Fibroblast of lung (primary cell): ENCODE data around the gene BUD13. TPM values are rescaled to one million over a fixed set of nuclear protein-coding genes. Genes with fewer than 3 reads are reported as not detected.

ENCODE experiments used
- DNase-seq, 2 donors: peaks; one replicate each; pipeline versions ENCODE4 v3.0.0 to v3.0.0-alpha.2; 2010; ENCODE audit warnings: low read depth in 2 of 2
- H2AFZ ChIP-seq: 2 replicates; pipeline ENCODE4 v1.5.1; 2012; ENCODE audit warnings: low read length, control low read depth, inconsistent platforms
- H3K27ac ChIP-seq: 2 replicates; pipeline ENCODE4 v1.5.1; 2011; ENCODE audit warnings: low read length, control low read depth; ENCODE audit not compliant: insufficient read depth
- H3K27me3 ChIP-seq: 2 replicates; pipeline ENCODE4 v1.5.1; 2011; ENCODE audit warnings: mild to moderate bottlenecking, low read length; ENCODE audit not compliant: control insufficient read depth, insufficient read depth
- H3K36me3 ChIP-seq: 2 replicates; pipeline ENCODE4 v1.5.1; 2011; ENCODE audit warnings: low read length; ENCODE audit not compliant: control insufficient read depth, insufficient read depth
- H3K4me1 ChIP-seq: 2 replicates; pipeline ENCODE4 v1.5.1; 2011; ENCODE audit warnings: low read length; ENCODE audit not compliant: control insufficient read depth, insufficient read depth; ENCODE audit errors: extremely low read depth
- H3K4me2 ChIP-seq: 2 replicates; pipeline ENCODE4 v1.5.1; 2011; ENCODE audit warnings: low read length, control low read depth; ENCODE audit not compliant: insufficient read depth; ENCODE audit errors: extremely low read depth
- H3K4me3 ChIP-seq, 4 experiments: fragments of 200-600 bp in 1 of 4; sonication (generic) in 1 of 4; replicated peaks in 1 of 4; 2 replicates each; pipeline ENCODE4 v1.5.1; 2011 to 2016; ENCODE audit warnings: low read length in 4 of 4, low read depth in 3 of 4, mild to moderate bottlenecking in 3 of 4, control low read depth in 2 of 4, inconsistent platforms in 1 of 4, mixed read lengths in 1 of 4; ENCODE audit not compliant: insufficient read depth in 1 of 4; ENCODE audit errors: control extremely low read depth in 1 of 4
- H3K79me2 ChIP-seq: 2 replicates; pipeline ENCODE4 v1.5.1; 2012; ENCODE audit warnings: mild to moderate bottlenecking, low read length, inconsistent platforms; ENCODE audit not compliant: control insufficient read depth, insufficient read depth
- H3K9ac ChIP-seq: 2 replicates; pipeline ENCODE4 v1.5.1; 2011; ENCODE audit warnings: mild to moderate bottlenecking, low read length, control low read depth; ENCODE audit not compliant: insufficient read depth
- H3K9me3 ChIP-seq: 2 replicates; pipeline ENCODE4 v1.5.1; 2012; ENCODE audit warnings: low read depth, low read length; ENCODE audit not compliant: control insufficient read depth, insufficient read depth
- H4K20me1 ChIP-seq: 2 replicates; pipeline ENCODE4 v1.5.1; 2011; ENCODE audit warnings: low read length; ENCODE audit not compliant: control insufficient read depth, insufficient read depth; ENCODE audit errors: extremely low read depth
- EZH2 ChIP-seq: IDR thresholded peaks from 2 replicates; pipeline ENCODE4 v1.5.1; 2012; ENCODE audit warnings: low read length, control low read depth, mild to moderate bottlenecking; ENCODE audit errors: missing control alignments
- polyA plus RNA-seq, 2 donors: library from polyadenylated mRNA; depleted of rRNA in 1 of 2; stranded (reverse) in 1 of 2; unstranded in 1 of 2; fragments of >200 nt; gene quantifications; 2 replicates each; pipeline ENCODE4 v1.2.1, GENCODE V29; 2011 to 2012; ENCODE audit warnings: missing spikeins in 1 of 2
- total RNA-seq: library from RNA; depleted of rRNA; stranded (reverse); fragments of >200 nt; gene quantifications from 2 replicates; pipeline ENCODE4 v1.2.1, GENCODE V29; 2014
- TF ChIP-seq, protein P1 (sequence below), 2 donors: IDR thresholded peaks in 1 of 2; conservative IDR thresholded peaks in 1 of 2; 1 replicate in 1 of 2; 2 replicates in 1 of 2; pipeline ENCODE4 v1.5.1; 2011 to 2012; ENCODE audit warnings: low read length in 2 of 2, control low read depth in 1 of 2, inconsistent platforms in 1 of 2, low read depth in 1 of 2, mild to moderate bottlenecking in 1 of 2

The BUD13 gene
- total and polyA plus RNA-seq, 2 donors (not counting 1 experiment from before 2014, with no cell fraction given): 12.7 to 13.0 TPM

GRCh38 chr11:116774661-116775060, 1.9 kb upstream of the BUD13 start:
- Histone ChIP-seq H3K36me3 (peaks cover 6% of the 10 kb centered on the region), H3K27me3 (no peaks in the 10 kb centered on the region), H4K20me1 (no peaks in the 10 kb centered on the region), H3K4me2 (no peak overlapping the region), H2AFZ (no peak overlapping the region), H3K9ac (no peak overlapping the region), H3K4me1 (peaks cover 7% of the 10 kb centered on the region), H3K4me3 (no peak overlapping the region), H3K79me2 (peaks cover 21% of the 10 kb centered on the region), H3K27ac (no peak overlapping the region), H3K9me3 (no peaks in the 10 kb centered on the region)
- no peak for TF ChIP-seq EZH2
- TF ChIP-seq, protein P1, sequence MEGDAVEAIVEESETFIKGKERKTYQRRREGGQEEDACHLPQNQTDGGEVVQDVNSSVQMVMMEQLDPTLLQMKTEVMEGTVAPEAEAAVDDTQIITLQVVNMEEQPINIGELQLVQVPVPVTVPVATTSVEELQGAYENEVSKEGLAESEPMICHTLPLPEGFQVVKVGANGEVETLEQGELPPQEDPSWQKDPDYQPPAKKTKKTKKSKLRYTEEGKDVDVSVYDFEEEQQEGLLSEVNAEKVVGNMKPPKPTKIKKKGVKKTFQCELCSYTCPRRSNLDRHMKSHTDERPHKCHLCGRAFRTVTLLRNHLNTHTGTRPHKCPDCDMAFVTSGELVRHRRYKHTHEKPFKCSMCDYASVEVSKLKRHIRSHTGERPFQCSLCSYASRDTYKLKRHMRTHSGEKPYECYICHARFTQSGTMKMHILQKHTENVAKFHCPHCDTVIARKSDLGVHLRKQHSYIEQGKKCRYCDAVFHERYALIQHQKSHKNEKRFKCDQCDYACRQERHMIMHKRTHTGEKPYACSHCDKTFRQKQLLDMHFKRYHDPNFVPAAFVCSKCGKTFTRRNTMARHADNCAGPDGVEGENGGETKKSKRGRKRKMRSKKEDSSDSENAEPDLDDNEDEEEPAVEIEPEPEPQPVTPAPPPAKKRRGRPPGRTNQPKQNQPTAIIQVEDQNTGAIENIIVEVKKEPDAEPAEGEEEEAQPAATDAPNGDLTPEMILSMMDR (conservative IDR thresholded peaks at IDR 0.05 in 1 of 2, IDR thresholded peaks at IDR 0.05 in 1 of 2; ENCODE audit: low read depth in 1 of 2, low read length in 2 of 2): no peak
- DNase-seq: no peak

DNA sequence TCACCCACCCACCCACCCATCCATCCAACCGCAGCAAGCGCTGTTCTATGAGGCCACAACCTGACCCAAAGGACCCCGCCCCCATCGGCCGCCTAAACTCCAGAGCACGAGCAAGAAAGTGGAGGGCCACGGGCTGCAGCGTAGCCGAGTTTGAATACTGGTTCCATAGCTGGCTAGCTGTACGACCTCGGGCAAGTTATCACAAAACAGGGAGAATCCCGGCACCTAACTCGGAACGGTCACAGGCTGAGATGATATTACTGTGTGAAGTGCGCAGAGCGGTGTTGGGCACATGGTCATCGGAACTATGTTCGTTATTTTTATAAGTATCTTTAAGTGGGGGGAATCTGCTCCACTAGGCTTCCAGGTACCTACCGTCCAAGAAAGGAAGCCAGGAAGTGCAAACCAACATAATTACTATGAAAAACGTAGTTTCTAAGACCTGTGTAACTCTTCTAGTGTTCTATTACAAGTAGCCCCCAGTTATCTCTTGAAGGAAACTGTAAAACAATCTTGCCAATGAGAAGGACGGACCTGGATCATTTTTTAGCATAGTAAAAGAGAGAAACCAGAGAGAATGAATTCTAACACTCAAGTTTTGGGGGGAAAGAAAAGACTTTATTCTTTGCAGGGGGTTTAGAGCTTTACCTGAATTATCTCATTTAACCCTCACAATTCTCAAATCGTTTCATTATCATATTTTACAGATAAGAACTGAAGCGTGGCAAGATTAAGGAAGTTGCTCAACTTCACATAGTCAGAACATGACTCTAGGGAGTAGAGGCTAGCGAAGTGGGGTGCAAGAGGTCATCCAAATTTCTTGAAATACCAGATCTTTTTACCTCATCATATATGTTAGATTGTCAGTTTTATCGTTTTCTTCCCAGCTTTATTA, 663 bp upstream of the BUD13 start:
- Histone ChIP-seq H3K4me1 (peaks cover 7% of the 10 kb centered on the region), H3K9ac (peak overlapping the region; percentile 32), H3K9me3 (no peaks in the 10 kb centered on the region), H3K27ac (peak overlapping the region; percentile 51), H3K27me3 (no peaks in the 10 kb centered on the region), H3K36me3 (peaks cover 3% of the 10 kb centered on the region), H3K79me2 (peaks cover 21% of the 10 kb centered on the region), H4K20me1 (no peaks in the 10 kb centered on the region), H3K4me2 (peak overlapping the region; percentile 95), H2AFZ (peak overlapping the region; percentile 87), H3K4me3 (peak overlapping the region; percentile 93 to 99 (median 96))
- TF ChIP-seq EZH2: no peak
- TF ChIP-seq, protein P1 (conservative IDR thresholded peaks at IDR 0.05 in 1 of 2, IDR thresholded peaks at IDR 0.05 in 1 of 2; ENCODE audit: low read depth in 1 of 2, low read length in 2 of 2): no peak
- DNase-seq: peak; percentile 11 to 17

GRCh38 chr11:116771935-116772334, 852 bp downstream of the BUD13 start:
- Histone ChIP-seq H3K27me3 (no peaks in the 10 kb centered on the region), H3K27ac (peak overlapping the region; percentile 95)

More at GRCh38 chr11:116771935-116772334, 852 bp downstream of the BUD13 start:
- DNase-seq: peak in 1 of 2 donors; percentile 12
- Histone ChIP-seq H3K36me3 (peaks cover 3% of the 10 kb centered on the region), H3K4me2 (peak overlapping the region; percentile 96), H3K9ac (peak overlapping the region; percentile 92), H3K4me3 (peak overlapping the region; percentile 93 to 99 (median 96)), H3K9me3 (no peaks in the 10 kb centered on the region), H3K4me1 (peaks cover 7% of the 10 kb centered on the region), H3K79me2 (peaks cover 23% of the 10 kb centered on the region), H2AFZ (no peak overlapping the region), H4K20me1 (no peaks in the 10 kb centered on the region)
- TF ChIP-seq, protein P1 (conservative IDR thresholded peaks at IDR 0.05 in 1 of 2, IDR thresholded peaks at IDR 0.05 in 1 of 2; ENCODE audit: low read depth in 1 of 2, low read length in 2 of 2): no peak
- TF ChIP-seq EZH2: no peak
